A549 (cell line): ENCODE results near the gene CNTN4. TPM values are rescaled to one million over a fixed set of nuclear protein-coding genes. Genes with fewer than 3 reads are reported as not detected.

Source experiments
- ATAC-seq, 2 experiments: fragments of 200-7000 bp in 1 of 2; fragments of >200 bp in 1 of 2; cut with Nextera tagmentation in 1 of 2; cut with Tn5 transposase in 1 of 2; 3 replicates each; pipeline versions ENCODE4 v1.8.0 to v1.9.1; 2018 to 2020; ENCODE audit warnings: mild to moderate bottlenecking in 1 of 2, moderate library complexity in 1 of 2
- CTCF ChIA-PET: fragments of 300-600 bp; sonication (Branson Sonifier 250); formaldehyde crosslinking; extraction: SDS; loops from one replicate; lab custom pipeline; 2021; ENCODE audit warnings: antibody characterized with exemption, inconsistent platforms; lab: Yijun Ruan, JAX
- POLR2A ChIA-PET: fragments of 350-600 bp; formaldehyde crosslinking; extraction: SDS; loops from one replicate; lab custom pipeline; 2021; ENCODE audit warnings: antibody characterized with exemption, inconsistent platforms; lab: Yijun Ruan, JAX
- DNase-seq, 2 experiments: peaks; one replicate each; pipeline versions ENCODE4 v3.0.0 to v3.0.0-alpha.2; 2011 to 2016; ENCODE audit warnings: low read depth in 1 of 2, low spot score in 1 of 2
- FAIRE-seq: peaks from 2 replicates; lab custom pipeline; 2011; peaks lifted over from hg19 to GRCh38; lab: Jason Lieb, UNC
- H3K27ac ChIP-seq, 2 experiments: fragments of >200 bp; sonication (Bioruptor Twin); formaldehyde crosslinking; 3 replicates each; pipeline ENCODE4 v1.5.1; 2016 to 2017
- H3K4me1 ChIP-seq: fragments of >200 bp; sonication (Bioruptor Twin); formaldehyde crosslinking; 3 replicates; pipeline ENCODE4 v1.6.1; 2016
- H3K4me2 ChIP-seq: fragments of >200 bp; sonication (Bioruptor Twin); formaldehyde crosslinking; 3 replicates; pipeline ENCODE4 v1.6.1; 2016
- H3K4me3 ChIP-seq: fragments of >200 bp; sonication (Bioruptor Twin); formaldehyde crosslinking; 3 replicates; pipeline ENCODE4 v1.5.1; 2016
- H3K9me3 ChIP-seq: fragments of >200 bp; sonication (Bioruptor Twin); formaldehyde crosslinking; 3 replicates; pipeline ENCODE4 v1.6.1; 2016
- CBX8 ChIP-seq: fragments of 200-600 bp; sonication (generic); IDR thresholded peaks from 2 replicates; pipeline ENCODE4 v1.6.1; 2016
- CHD2 ChIP-seq: fragments of 150-350 bp; IDR thresholded peaks from 2 replicates; pipeline ENCODE4 v1.6.1; 2014; ENCODE audit warnings: low read length; ENCODE audit not compliant: partially characterized antibody
- EHF ChIP-seq: fragments of 250-450 bp; sonication (Bioruptor Pico); IDR thresholded peaks from 2 replicates; pipeline ENCODE4 v1.5.0; 2020; ENCODE audit warnings: mild to moderate bottlenecking
- HDAC2 ChIP-seq: fragments of 200-600 bp; sonication (generic); IDR thresholded peaks from 2 replicates; pipeline ENCODE4 v1.6.1; 2016
- HOXB13 ChIP-seq: fragments of 250-450 bp; sonication (Bioruptor Pico); IDR thresholded peaks from 2 replicates; pipeline ENCODE4 v1.5.0; 2020; ENCODE audit warnings: low read depth, mild to moderate bottlenecking, moderate library complexity
- JUNB ChIP-seq: fragments of >200 bp; sonication (Bioruptor Twin); formaldehyde crosslinking; IDR thresholded peaks from 2 replicates; pipeline ENCODE4 v1.6.1; 2016
- KDM1A ChIP-seq: fragments of 200-600 bp; sonication (generic); IDR thresholded peaks from 2 replicates; pipeline ENCODE4 v1.6.1; 2016; ENCODE audit warnings: low read depth, mild to moderate bottlenecking
- KDM5A ChIP-seq: fragments of 200-600 bp; sonication (generic); IDR thresholded peaks from 2 replicates; pipeline ENCODE4 v1.6.1; 2016; ENCODE audit warnings: antibody characterized with exemption, mild to moderate bottlenecking
- MAFK ChIP-seq: fragments of 450-650 bp; IDR thresholded peaks from 2 replicates; pipeline ENCODE4 v1.6.1; 2014; ENCODE audit not compliant: partially characterized antibody
- NPAS2 ChIP-seq: fragments of 250-450 bp; sonication (Bioruptor Pico); IDR thresholded peaks from 2 replicates; pipeline ENCODE4 v1.8.0; 2022; ENCODE audit warnings: mild to moderate bottlenecking, moderate library complexity, borderline replicate concordance
- POLR2A ChIP-seq: IDR thresholded peaks from 2 replicates; pipeline ENCODE4 v1.6.1; 2012; ENCODE audit warnings: mild to moderate bottlenecking, low read length
- POLR2AphosphoS2 ChIP-seq: conservative IDR thresholded peaks from 2 replicates; pipeline ENCODE4 v1.6.1; 2012; ENCODE audit warnings: low read length, improper control_type of control experiment, inconsistent platforms
- RFX5 ChIP-seq: fragments of 450-650 bp; IDR thresholded peaks from 2 replicates; pipeline ENCODE4 v1.7.1; 2014; ENCODE audit warnings: antibody characterized with exemption, mild to moderate bottlenecking, moderate library complexity
- SMC3 ChIP-seq: fragments of >200 bp; sonication (Bioruptor Twin); formaldehyde crosslinking; IDR thresholded peaks from 3 replicates; pipeline ENCODE4 v1.6.1; 2018; ENCODE audit warnings: inconsistent platforms
- TFCP2L1 ChIP-seq: fragments of 250-450 bp; sonication (Bioruptor Pico); IDR thresholded peaks from 2 replicates; pipeline ENCODE4 v1.5.0; 2021; ENCODE audit warnings: mild to moderate bottlenecking
- ZC3H11A ChIP-seq: fragments of 450-650 bp; IDR thresholded peaks from 2 replicates; pipeline ENCODE4 v1.6.1; 2014; ENCODE audit warnings: antibody characterized with exemption, mild to moderate bottlenecking
- ZSCAN20 ChIP-seq: fragments of 250-450 bp; sonication (Bioruptor Pico); IDR thresholded peaks from 2 replicates; pipeline ENCODE4 v1.8.0; 2022; ENCODE audit warnings: mild to moderate bottlenecking, moderate library complexity
- WGBS: methylation state at CpG from one replicate; pipeline ENCODE4 v1.1.6; 2017; ENCODE audit errors: missing lambda C conversion rate; 5-methylcytosine and 5-hydroxymethylcytosine counted together
- polyA plus RNA-seq, 4 experiments: library from polyadenylated mRNA; depleted of rRNA in 3 of 4; stranded (reverse); fragments of >200 nt; fragmentation: RNase III in 1 of 4; extraction: RNeasy Plus Mini Kit Qiagen cat#74134 plus additional on column Dnase treatment in 1 of 4; gene quantifications; 2 replicates in 3 of 4; 3 replicates in 1 of 4; pipeline ENCODE4 v1.2.3, GENCODE V29; 2011 to 2017
- TF ChIP-seq, protein P1 (sequence below): IDR thresholded peaks from 2 replicates; pipeline ENCODE4 v1.6.1; 2012
- TF ChIP-seq, protein P2 (sequence below): fragments of 200-600 bp; sonication (generic); IDR thresholded peaks from 2 replicates; pipeline ENCODE4 v1.6.1; 2016; ENCODE audit warnings: antibody characterized with exemption, mild to moderate bottlenecking, moderate library complexity
- TF ChIP-seq, protein P3 (sequence below): IDR thresholded peaks from 2 replicates; pipeline ENCODE4 v1.6.1; 2012
- TF ChIP-seq, protein P4 (sequence below): fragments of >200 bp; sonication (Bioruptor Twin); formaldehyde crosslinking; IDR thresholded peaks from 2 replicates; pipeline ENCODE4 v1.6.1; 2016

Gene CNTN4
- polyA plus RNA-seq, 2 of the 4 experiments (the other 2 are of a cell fraction): 0.03 TPM; not detected in 1

DNA sequence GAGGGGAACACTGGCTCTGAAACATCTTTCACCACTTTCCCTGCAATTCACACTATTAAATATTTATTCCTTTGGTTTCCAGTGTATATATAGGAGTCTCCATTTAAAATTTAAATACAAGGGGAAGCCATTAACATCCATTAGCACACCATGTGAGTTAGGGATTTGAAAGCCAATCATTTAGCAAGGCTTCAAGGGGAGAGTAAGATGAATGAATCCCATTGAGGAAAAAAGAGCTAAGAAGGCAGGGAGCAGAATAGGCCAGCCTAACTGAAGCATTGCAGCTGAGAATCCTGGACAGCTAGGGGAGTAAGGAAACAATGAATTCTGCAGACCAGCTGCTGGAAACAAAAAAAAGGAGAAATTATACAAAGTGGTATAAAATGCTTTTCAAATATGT is 585.4 kb downstream of the CNTN4 start:
- no peak for ATAC-seq
- Histone ChIP-seq H3K4me1 (no peaks in the 10 kb centered on the region), H3K27ac (no peak overlapping the region)
- POLR2A ChIA-PET: no interaction called here
- CTCF ChIA-PET: interaction anchor here (0.6 kb wide), 1 partner anchor 1562 kb away, joined by 3 read pairs; no protein-coding TSS in a partner anchor
- TF ChIP-seq EHF (CRISPR knock-in tag) (no peak), CBX8 (no peak), MAFK (no peak), ZC3H11A (no peak), KDM5A (no peak), HOXB13 (no peak), SMC3 (no peak), CHD2 (no peak), POLR2AphosphoS2 (no peak), JUNB (no peak), RFX5 (no peak), ZSCAN20 (CRISPR knock-in tag) (no peak)
- TF ChIP-seq, protein P1, sequence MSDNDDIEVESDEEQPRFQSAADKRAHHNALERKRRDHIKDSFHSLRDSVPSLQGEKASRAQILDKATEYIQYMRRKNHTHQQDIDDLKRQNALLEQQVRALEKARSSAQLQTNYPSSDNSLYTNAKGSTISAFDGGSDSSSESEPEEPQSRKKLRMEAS: no peak
- TF ChIP-seq, protein P2, sequence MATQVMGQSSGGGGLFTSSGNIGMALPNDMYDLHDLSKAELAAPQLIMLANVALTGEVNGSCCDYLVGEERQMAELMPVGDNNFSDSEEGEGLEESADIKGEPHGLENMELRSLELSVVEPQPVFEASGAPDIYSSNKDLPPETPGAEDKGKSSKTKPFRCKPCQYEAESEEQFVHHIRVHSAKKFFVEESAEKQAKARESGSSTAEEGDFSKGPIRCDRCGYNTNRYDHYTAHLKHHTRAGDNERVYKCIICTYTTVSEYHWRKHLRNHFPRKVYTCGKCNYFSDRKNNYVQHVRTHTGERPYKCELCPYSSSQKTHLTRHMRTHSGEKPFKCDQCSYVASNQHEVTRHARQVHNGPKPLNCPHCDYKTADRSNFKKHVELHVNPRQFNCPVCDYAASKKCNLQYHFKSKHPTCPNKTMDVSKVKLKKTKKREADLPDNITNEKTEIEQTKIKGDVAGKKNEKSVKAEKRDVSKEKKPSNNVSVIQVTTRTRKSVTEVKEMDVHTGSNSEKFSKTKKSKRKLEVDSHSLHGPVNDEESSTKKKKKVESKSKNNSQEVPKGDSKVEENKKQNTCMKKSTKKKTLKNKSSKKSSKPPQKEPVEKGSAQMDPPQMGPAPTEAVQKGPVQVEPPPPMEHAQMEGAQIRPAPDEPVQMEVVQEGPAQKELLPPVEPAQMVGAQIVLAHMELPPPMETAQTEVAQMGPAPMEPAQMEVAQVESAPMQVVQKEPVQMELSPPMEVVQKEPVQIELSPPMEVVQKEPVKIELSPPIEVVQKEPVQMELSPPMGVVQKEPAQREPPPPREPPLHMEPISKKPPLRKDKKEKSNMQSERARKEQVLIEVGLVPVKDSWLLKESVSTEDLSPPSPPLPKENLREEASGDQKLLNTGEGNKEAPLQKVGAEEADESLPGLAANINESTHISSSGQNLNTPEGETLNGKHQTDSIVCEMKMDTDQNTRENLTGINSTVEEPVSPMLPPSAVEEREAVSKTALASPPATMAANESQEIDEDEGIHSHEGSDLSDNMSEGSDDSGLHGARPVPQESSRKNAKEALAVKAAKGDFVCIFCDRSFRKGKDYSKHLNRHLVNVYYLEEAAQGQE: no peak
- TF ChIP-seq, protein P3, sequence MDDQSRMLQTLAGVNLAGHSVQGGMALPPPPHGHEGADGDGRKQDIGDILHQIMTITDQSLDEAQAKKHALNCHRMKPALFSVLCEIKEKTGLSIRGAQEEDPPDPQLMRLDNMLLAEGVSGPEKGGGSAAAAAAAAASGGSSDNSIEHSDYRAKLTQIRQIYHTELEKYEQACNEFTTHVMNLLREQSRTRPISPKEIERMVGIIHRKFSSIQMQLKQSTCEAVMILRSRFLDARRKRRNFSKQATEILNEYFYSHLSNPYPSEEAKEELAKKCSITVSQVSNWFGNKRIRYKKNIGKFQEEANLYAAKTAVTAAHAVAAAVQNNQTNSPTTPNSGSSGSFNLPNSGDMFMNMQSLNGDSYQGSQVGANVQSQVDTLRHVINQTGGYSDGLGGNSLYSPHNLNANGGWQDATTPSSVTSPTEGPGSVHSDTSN: no peak
- TF ChIP-seq, protein P4, sequence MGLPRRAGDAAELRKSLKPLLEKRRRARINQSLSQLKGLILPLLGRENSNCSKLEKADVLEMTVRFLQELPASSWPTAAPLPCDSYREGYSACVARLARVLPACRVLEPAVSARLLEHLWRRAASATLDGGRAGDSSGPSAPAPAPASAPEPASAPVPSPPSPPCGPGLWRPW: no peak
- TF ChIP-seq, all 56 proteins: peak for 0
- no peaks in the 10 kb centered on the region for H3K9me3 ChIP-seq
- no peak for FAIRE-seq
- no peak overlapping the region for H3K4me2 ChIP-seq
- no peak for DNase-seq
- H3K4me3 ChIP-seq: no peak overlapping the region

DNA sequence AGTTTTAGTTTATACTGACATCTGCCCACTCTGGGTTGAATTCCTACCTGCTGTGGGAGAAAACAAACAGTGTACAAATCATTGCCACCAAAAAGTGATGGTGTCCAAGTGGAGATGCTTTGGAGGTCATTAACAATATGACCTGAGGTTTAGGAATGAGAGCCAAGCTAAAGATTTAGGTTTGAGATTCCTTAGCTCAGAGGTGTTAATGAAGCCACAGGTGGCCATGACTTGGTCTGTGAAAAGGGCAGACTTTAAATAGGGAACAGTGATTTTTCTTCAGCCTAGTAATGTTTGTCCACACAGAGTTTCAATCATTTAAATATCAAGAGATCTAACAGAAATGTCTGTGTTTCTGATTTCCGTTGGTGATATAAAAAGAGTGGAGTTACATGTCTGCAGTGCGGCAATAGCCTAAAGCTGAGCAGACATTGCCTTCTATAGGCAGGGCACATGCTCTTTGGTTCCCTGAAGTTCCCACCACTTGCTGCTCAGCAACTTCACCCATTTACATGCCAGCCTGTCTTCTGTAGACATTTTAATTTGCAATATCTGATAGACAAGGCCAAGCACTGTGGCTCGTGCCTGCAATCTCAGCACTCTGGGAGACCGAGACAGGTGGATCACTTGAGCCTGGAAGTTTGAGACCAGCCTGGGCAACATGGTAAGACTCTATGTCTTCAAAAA is 588.3 kb downstream of the CNTN4 start:
- POLR2A ChIA-PET: no interaction called here
- Histone ChIP-seq H3K9me3 (no peaks in the 10 kb centered on the region), H3K4me2 (no peak overlapping the region), H3K4me1 (no peaks in the 10 kb centered on the region), H3K27ac (no peak overlapping the region), H3K4me3 (no peak overlapping the region)
- DNase-seq: no peak
- TF ChIP-seq KDM1A: no peak
- 14% methylated on average over 4 of the region's 4 CpGs for WGBS
- CTCF ChIA-PET: no interaction called here
- FAIRE-seq: no peak
- ATAC-seq: no peak

DNA sequence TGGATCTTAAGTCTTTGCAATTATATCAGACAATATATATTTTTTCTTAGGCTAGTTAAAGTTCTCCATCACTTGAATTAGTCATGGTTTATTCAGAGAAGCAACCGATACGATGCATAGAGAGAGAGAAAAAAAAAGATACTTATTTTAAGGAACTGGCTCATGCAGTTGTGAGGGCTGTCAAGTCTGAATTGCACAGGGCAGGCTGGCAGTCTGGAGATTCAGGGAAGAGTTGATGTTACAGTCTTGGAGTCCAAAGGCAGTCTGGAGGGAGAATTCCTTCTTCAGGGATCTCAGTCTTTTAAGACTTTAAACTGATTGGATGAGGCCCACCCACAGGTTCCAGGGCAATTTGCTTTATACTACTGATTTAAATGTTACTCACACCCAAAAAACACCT is 598.9 kb downstream of the CNTN4 start:
- Histone ChIP-seq H3K4me1 (no peaks in the 10 kb centered on the region), H3K9me3 (no peaks in the 10 kb centered on the region), H3K27ac (no peak overlapping the region), H3K4me3 (no peak overlapping the region), H3K4me2 (no peak overlapping the region)
- ChIA-PET CTCF (no interaction called here), POLR2A (no interaction called here)
- ATAC-seq: no peak
- DNase-seq: no peak
- FAIRE-seq: no peak
- no peak for TF ChIP-seq ZSCAN20 (CRISPR knock-in tag)
- no peak for TF ChIP-seq HDAC2
- TF ChIP-seq TFCP2L1 (CRISPR knock-in tag): no peak
- TF ChIP-seq, protein P4: no peak
- TF ChIP-seq KDM5A: no peak
- TF ChIP-seq MAFK: no peak
- TF ChIP-seq POLR2A: no peak
- TF ChIP-seq NPAS2 (CRISPR knock-in tag): no peak
- 69% methylated on average over 2 of the region's 2 CpGs for WGBS
